Measurements from ENCODE around the gene PLIN4.

GRCh38 chr19:4528843-4529242 is 10.6 kb upstream of the PLIN4 start:
- TF ChIP-seq CTCF (IDR thresholded peaks at IDR 0.05) = no peak
- TF ChIP-seq POLR2A (IDR thresholded peaks at IDR 0.05) = no peak
